GM18861 (cell line): ENCODE data around the gene SRR.
"Not testable (repeated sequence)": the region's sequence is repeated elsewhere in the genome, so short reads cannot be mapped to it uniquely, and the experiment has no call there.

Experiments used
- ATAC-seq: cut with Tn5 transposase; IDR thresholded peaks from one replicate; pipeline ENCODE4 v1.9.1; 2021; ENCODE audit not compliant: unreplicated experiment

SRR gene

DNA sequence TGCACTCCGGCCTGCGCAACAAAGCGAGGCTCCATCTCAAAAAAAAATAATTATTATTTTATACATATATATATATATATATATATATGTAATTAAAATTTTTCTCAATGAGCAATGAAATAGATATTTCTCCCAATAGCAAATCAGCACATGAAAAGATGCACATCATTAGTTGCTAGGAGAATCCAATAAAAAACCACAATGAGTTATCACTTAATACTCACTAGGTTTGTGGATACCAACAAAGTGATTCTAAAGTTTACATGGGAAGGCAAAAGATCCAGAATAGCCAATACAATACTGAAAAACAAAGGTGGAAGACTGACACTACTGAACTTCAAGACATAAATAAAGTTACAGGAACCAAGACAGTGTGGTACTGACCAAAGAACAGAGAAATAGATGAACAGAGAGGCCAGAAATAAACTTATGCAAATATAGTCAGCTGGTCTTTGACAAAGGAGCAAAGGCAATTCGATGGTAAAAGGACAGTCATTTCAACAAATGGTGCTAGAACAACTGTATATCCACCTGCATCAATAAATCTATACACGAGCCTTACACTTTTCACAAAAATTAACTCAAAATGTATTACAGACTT is 13.8 kb upstream of the SRR start:
- ATAC-seq: no peak

DNA sequence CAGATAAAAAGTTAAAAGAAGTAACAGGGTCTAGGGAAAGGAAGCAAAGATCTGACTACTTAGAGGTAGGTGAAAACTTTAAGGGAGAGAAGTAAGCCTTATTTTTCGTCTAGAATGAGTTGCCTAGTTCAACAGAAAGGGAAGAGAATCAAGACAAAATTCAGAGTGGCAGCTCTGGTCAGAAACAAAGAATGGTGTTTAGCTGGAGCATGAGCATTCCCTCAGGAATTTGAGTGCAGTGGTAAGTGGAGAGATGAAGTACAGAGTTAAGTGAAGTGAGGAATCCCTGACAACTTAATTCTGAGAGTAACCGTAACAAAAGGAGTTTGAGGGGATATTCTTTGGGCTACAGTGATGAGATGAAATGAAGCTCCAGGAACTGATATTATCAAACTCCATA is 11.7 kb upstream of the SRR start:
- ATAC-seq: no peak

DNA sequence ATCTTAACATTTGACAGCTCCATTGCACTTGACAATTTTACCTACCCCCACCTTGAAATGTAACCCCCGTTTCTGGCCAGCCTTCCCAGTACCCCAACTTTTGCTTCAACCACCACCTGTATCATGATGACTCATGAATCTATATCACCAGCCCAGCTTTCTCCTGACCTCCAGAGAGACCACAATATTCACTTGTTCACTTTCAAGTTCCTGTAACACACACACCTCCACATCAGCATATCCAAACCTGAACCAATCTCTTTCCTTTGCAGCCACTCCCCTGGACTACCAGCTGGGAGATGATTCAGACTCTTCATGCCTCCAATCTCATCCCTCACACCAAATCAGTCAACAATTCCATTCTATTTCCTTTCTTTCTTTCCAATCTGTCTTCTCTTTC is 8.2 kb upstream of the SRR start:
- no peak for ATAC-seq

DNA sequence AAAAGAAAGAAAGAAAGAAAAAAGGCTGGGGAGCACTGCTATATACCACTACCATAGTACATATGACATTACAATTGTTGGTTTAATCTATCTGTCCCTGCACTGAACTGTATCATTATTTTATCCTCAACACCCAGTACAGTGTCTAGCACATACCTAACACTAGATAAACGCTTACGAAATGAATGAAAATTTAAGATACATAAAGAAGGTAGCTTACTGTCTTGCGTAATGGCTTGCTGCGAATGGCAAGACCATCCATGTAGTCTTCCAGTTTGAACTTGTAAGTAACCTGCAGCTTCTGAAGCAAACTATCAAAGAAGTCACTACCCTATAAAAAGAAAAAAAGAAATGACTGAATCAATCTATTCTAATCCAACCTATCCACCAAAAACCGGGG is 6.7 kb upstream of the SRR start:
- no peak for ATAC-seq

DNA sequence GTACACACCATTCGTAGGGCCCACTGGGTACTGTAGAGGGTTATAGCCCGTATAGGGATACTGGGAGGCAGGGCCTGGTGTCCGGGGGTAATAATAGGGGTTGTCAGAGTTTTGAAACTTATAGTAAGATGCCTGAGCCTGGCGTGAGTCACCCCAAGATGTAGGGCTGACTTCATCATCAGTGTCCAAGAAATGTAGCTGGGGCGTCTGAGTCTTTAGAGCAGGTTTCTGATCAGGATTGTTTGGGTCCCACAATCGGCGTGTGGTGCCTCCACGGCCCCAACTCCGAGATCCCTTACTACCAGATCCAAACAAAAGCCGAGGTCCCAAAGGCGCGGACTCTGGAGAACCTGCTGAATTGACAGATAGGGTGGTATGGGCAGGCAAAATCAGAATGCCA is 4.6 kb upstream of the SRR start:
- no peak for ATAC-seq

DNA sequence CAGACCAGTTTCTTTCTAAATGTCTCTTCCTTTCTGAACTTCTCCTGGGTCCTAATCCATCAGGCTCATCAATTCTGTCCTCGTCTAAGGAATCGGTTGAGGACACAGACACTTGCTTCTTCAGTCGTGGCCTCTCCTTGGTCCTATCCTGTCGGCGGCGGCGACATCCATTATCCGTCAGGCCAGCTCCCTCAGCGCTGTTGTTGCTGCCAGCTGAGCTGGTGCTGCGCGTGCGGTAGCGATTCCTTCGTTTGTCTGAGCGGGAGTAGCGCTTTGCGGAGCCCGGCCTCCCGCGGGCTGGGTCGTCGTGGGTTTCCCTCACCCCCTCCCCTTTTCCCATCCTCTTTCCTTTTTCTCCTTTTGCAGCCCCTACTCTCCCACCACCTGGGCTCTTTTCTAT is 4.0 kb upstream of the SRR start:
- ATAC-seq: no peak

DNA sequence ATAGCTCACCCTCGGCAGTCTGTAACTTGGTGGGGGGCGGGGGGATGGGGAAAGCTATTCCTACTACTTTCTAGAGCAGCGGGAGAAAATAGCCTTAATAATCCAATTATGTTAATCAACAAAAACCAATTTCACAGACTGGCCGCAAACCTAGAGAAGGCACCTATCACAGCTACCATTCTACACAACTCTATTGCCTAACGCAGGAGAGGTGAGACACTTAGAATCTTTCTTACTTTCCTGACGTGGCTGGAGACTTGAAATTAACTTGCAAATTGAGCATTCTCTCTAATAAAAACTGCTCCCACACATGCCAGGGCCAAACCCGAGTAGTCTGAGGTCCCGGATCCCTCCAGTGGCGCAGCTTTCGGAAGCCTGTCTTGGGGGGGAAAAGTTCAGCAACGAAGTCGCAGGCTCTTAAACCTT is 959 bp upstream of the SRR start:
- peak; percentile 3 for ATAC-seq

DNA sequence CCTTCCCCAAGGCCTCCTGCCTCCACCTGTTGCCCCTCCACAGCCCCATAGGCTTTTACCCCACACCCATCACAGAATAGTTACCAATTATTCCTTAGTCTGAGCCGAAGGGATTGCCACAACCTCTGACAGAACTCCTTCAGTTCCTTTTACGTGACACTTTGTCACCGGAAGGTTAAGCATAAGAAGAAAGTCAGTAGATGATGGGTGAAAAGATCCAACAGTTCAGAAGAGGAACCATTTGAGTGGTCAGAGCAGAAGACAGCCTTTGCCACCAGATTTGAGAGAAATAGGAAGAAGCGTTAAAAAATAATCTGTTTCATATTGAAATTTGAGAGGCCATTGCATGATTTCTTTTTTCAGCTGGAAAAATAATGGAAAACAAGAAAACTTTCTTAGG is 1.2 kb downstream of the SRR start:
- ATAC-seq: no peak

DNA sequence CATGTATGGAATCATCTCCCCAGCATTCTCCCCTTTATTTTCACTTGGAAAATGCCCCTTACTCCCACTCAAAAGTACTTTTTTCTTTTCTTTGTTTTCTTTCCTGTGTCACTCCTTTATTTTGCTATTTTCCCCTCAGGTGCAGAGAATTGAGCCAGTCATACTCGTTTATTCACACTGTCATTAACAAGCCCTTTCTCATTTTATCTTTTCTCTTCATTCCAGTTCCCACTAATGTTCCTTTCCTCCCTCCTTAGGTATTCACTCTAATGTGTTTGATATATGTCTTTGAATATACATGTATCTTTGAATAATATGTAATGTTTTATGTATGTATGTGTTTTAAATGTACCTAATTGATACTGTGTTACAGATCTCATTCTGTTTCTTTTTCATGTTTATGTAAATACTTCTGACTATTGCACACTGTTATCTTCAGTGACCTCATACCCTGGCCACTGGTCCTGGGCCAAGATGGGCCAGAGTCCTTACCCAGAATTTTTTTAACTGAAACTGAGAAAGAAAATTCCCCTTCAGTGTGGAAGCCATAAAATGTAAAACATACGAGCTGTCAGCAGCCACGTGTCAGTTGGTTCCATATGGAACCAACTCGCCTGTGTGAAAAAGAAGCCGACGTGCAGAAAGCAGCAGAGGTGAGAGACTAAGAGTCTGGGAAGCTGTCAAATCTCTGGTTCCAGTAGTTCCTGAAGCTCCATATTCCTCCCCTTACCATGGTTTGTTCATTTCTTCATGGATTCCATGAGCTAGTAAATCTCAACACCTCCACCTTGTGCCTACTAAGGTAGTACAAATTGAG is 5.8 kb downstream of the SRR start:
- no peak for ATAC-seq

DNA sequence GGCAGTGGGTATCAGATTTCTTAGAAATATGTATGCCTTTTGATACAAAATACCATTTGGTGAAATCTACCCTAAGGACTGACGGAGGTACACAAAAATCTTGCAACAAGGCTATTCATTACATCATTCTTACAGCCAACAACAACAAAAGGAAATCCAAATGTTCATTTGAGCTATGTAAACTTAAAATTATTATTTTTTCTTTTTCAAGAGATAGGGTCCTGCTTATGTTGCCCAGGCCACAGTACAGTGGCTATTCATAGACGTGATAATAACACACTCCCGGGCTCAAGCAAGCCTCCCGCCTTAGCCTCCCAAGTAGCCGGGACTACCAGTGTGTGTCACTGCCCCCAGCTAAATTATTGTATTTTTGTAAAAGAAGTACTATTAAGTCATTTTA is 9.0 kb downstream of the SRR start:
- ATAC-seq: no peak

DNA sequence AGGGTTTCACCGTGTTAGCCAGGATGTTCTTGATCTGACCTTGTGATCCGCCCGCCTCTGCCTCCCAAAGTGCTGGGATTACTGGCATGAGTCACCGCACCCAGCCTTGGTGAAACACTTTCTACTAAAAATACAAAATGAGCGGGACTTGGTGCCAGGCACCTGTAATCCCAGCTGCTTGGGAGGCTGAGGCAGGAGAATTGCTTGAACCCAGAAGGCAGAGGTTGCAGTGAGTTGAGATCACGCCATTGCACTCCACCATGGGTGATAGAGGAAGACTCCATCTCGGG is 13.1 kb downstream of the SRR start:
- not testable (repeated sequence) for ATAC-seq

DNA sequence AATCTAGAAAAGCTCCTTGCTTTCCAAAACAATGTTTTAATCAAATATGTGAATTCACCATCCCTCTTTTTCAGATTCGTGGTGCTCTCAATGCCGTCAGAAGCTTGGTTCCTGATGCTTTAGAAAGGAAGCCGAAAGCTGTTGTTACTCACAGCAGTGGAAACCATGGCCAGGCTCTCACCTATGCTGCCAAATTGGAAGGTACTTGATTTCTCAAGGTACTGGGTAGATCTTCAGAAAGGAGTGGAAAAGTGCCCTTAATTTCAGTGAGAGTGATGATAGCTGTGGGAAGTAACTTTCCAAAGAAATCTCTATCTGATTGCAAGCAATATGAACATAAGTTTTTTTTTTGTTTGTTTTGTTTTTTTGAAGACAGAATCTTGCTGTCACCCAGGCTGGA is 14.0 kb downstream of the SRR start:
- ATAC-seq: no peak

DNA sequence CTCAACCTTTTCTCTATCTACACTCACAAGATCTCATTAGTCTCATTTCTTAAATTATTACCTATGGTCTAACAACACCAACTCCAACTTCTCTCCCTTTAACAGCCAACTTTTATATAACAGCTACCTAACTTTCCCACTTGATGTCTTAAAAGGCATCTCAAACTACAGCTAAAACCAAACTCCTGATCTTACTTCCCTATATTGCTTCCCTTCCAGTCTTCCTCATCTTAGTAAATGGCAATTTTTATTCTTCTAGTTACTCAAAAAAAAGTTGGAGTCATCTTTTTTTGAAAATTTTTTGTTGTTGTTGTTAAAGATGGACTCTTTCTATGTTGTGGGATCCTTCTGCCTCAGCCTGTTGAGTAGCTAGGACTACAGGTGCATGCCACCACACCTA is 15.3 kb downstream of the SRR start:
- ATAC-seq: no peak

DNA sequence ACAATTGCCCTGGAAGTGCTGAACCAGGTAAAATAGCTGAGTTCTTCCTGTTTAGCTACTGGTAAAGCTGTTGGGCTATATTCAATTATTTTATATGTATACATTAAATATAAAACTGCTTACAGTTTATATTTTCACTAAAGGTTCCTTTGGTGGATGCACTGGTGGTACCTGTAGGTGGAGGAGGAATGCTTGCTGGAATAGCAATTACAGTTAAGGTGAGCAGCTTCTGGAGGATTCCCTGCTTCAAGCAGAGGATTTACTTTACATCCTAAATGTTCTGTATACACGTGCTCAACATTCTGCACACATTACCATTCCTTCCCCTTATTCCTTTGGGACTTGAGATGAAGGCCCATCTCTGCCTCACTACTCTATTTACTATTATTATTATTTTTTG is 17.6 kb downstream of the SRR start:
- ATAC-seq: no peak

DNA sequence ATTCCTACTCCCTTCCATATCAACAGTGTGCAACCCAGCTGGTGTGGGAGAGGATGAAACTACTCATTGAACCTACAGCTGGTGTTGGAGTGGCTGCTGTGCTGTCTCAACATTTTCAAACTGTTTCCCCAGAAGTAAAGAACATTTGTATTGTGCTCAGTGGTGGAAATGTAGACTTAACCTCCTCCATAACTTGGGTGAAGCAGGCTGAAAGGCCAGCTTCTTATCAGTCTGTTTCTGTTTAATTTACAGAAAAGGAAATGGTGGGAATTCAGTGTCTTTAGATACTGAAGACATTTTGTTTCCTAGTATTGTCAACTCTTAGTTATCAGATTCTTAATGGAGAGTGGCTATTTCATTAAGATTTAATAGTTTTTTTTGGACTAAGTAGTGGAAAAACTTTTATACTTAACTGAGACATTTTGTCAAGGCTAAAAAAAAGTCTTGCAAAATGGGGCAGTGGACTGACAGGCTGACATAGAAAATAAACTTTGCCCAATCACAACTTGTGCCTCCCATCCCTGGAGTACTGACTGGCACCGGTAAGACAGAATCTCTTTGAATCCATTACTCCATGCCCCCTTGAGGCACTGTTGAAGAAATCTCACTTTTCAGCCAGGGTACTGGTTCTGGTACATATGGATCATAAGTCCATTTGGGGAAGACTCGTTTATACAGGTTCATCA is 20.0 kb downstream of the SRR start:
- no peak for ATAC-seq

DNA sequence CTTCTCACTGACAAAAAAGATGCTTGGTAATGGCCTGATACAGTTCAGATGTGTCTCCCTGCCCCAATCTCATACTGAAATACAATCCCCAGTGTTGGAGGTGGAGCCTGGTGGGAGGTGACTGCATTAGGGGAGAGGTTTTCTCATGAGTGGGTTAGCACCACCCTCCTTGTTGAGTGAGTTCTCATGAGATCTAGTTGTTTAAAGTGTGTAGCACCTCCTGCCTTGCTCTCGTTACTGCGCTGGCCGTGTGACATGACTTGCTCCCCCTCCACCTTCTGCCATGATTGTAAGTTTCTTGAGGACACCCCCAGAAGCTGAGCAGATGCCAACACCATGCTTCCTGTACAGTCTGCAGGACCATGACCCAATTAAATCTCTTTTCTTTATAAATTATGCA is 27.6 kb downstream of the SRR start:
- no peak for ATAC-seq

DNA sequence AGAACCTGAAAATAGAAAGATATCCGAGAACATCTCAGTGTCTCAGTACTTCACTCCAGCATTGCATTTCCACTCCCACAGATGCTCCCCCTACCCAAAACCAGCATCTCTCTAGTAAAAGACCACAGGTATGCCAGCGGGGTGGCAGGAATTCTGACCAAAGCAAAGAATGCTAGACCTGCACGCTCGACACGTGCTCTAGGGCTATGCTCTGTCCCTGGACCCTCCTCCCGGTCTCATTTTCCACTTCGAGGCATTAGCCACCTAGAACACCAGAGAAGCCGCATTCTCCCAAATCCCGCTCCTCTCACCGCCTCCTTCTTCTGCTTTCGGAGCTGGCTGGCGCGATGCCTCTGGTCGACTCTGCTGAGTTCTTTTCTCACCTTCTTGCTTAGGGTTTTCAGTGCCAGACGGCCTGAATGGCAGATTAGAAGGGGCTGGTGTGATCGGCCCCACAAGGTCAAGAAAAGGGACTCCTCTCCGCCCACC is 32.0 kb downstream of the SRR start:
- ATAC-seq: no peak

DNA sequence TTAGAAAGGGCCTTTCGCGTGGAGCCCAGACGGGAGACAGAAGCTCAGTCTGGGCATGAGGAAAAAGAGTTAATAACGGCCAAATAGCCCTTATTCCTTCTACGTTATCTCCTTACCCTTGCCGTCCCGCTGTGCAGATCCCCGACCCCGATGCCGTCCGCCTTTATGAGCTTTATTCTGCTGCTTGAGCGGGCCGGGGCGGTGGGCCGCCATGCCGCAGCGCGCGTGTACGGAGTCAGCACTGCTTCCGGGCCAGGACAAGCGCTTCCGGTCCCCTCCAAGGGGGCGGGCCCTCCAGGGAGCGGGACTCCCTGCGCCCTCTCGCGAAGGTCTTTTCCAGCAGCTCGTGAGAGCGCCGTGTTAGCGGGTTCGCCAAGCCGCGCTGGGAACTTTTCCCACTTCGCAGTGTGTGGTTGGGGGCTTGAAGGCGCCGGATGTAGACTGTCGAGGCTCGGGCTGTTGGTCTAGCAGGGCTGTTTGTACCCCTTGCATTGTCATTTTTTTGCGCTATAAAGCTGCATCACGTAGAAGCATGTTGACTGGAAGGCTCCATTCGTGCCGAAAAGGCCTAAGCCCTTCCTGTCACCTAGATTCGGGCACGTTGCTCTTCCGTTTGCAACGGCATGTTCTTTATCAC is 32.6 kb downstream of the SRR start, which contains the start of gene TSR1:
Gene TSR1 (minus strand): TSS at position 243 of the 637 bp plus-strand sequence. CDS start 30 bp downstream, at position 213.
- ATAC-seq: peak; percentile 48

DNA sequence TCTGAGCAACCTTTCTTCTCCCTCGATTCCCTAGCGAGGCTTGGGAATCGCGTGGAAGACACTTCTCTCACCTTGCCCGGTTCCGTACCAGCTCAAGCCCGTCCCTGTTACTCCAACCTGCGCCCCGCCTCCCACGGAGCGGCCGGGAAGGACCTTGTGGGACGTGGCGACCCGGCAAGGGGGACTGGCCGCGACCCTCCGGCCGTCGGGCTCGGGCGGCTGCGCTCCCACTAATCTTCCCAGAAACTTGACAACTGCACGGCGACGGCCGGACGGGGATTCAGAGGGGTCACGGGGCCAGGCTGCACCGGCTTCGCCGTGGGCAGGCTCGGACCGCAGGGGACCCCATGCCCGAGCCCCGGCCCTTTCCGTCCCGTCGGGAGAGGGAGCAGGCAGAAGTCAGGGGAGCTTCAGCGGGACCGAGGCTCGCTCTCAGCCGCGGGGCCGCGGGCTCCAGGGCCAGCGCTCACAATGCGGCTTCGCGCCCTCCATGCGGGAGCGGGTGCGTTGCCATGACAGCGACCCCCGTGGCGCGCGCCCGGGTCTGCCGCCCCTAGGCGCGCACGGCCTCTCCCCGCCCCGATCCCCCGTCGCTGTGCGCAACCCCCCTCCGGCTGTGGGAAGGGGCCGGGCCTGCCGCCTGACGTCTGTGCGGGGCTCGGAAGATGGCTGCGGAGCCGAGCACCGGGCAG is 33.2 kb downstream of the SRR start, which contains the start of gene SGSM2:
Gene SGSM2 (plus strand): TSS at position 650 of the 692 bp plus-strand sequence. CDS start 188 bp downstream, outside the sequence.
- ATAC-seq: peak; percentile 24

DNA sequence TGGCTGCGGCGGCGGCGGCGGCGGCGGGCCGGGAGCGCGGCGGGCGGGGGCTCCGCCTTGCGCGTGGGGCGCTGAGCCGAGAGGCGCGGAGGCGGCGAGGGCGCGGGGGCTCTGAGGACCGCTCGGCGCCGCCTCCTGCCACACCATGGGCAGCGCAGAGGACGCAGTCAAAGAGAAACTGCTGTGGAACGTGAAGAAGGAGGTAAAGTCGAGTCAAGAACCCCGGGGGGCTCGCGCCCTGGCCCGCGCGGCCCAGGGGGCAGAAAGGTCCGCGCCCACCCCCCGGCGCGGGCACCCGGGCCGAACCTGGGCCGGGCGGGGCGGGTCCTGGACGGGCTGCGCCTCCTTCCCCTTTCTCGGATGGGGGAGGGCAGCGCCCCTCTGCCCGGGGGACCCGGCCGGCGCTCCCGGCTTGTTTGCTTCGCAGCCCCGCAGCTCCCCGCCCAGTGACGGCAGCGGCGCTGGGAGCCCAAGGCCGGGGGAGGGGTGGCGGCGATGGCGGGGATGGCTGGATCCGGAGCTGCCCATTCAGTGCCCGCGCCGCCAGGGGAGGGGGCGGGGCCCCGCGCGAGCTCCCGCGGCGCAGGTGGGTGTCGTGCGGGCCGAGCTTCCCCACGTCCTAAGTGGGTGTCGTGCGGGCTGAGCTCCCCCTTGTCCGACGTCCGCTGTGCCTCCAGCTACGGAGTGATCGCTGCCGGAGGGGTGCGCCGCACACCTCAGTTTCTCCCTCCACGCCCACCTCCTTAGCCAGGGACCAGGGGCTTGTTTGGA is 34.0 kb downstream of the SRR start:
- ATAC-seq: peak; percentile 22
